IMR-90 (cell line): ENCODE results near the gene CD209. TPM values are rescaled to one million over a fixed set of nuclear protein-coding genes. Genes with fewer than 3 reads are reported as not detected.

Source experiments
- ATAC-seq: fragments of 200-7000 bp; cut with Tn5 transposase; 2 replicates; pipeline ENCODE4 v1.9.1; 2020; ENCODE audit warnings: low read depth, mild to moderate bottlenecking, moderate library complexity
- BruUV-seq: library from RNA; stranded (reverse); fragments of 400-500 nt; replicated peaks from 2 replicates; lab custom pipeline; 2021; lab: Mats Ljungman, UMichigan
- CTCF ChIA-PET: fragments of 300-600 bp; formaldehyde crosslinking; extraction: SDS; loops from one replicate; lab custom pipeline; 2021; ENCODE audit warnings: antibody characterized with exemption; lab: Yijun Ruan, JAX
- POLR2A ChIA-PET: fragments of 300-600 bp; sonication (Branson Sonifier 250); formaldehyde crosslinking; loops from one replicate; lab custom pipeline; 2022; ENCODE audit warnings: antibody characterized with exemption; ENCODE audit not compliant: unreplicated experiment; lab: Charles Lee
- DNase-seq: peaks from one replicate; pipeline ENCODE4 v3.0.0; 2013
- H2AFZ ChIP-seq: replicated peaks from 2 replicates; pipeline ENCODE3; 2013; ENCODE audit warnings: low read length, mild to moderate bottlenecking; ENCODE audit not compliant: poor library complexity
- H2AK5ac ChIP-seq: 2 replicates; pipeline ENCODE4 v1.6.1; 2013; ENCODE audit warnings: low read depth, low read length, inconsistent platforms
- H2AK9ac ChIP-seq: replicated peaks from 2 replicates; pipeline ENCODE3; 2013; ENCODE audit warnings: mild to moderate bottlenecking, low read depth, low read length, moderate library complexity; ENCODE audit not compliant: poor library complexity
- H2BK120ac ChIP-seq: 2 replicates; pipeline ENCODE4 v1.6.1; 2013; ENCODE audit warnings: low read depth, low read length, inconsistent platforms
- H2BK15ac ChIP-seq: 3 replicates; pipeline ENCODE4 v1.6.1; 2013; ENCODE audit warnings: low read depth, low read length, inconsistent platforms
- H2BK20ac ChIP-seq: 2 replicates; pipeline ENCODE4 v1.6.1; 2013; ENCODE audit warnings: low read depth, mild to moderate bottlenecking, inconsistent platforms, low read length, moderate library complexity
- H2BK5ac ChIP-seq: 2 replicates; pipeline ENCODE4 v1.6.1; 2013; ENCODE audit warnings: mild to moderate bottlenecking, low read depth, low read length, inconsistent platforms; ENCODE audit not compliant: poor library complexity, severe bottlenecking
- H3K14ac ChIP-seq: replicated peaks from 2 replicates; pipeline ENCODE4 v1.6.1; 2013; ENCODE audit warnings: low read depth, low read length, inconsistent platforms
- H3K18ac ChIP-seq: 2 replicates; pipeline ENCODE4 v1.6.1; 2013; ENCODE audit warnings: low read depth, low read length, control low read depth
- H3K23ac ChIP-seq: 2 replicates; pipeline ENCODE4 v1.6.1; 2013; ENCODE audit warnings: low read depth, low read length, inconsistent platforms
- H3K27ac ChIP-seq: 2 replicates; pipeline ENCODE4 v1.5.1; 2013; ENCODE audit warnings: mild to moderate bottlenecking, control low read depth, low read length; ENCODE audit not compliant: insufficient read depth
- H3K27me3 ChIP-seq: 2 replicates; pipeline ENCODE4 v1.6.1; 2013; ENCODE audit warnings: low read length; ENCODE audit not compliant: control insufficient read depth, insufficient read depth
- H3K36me3 ChIP-seq: 2 replicates; pipeline ENCODE4 v1.6.1; 2013; ENCODE audit warnings: low read length, mixed read lengths; ENCODE audit not compliant: control insufficient read depth, insufficient read depth
- H3K4ac ChIP-seq: 2 replicates; pipeline ENCODE4 v1.6.1; 2013; ENCODE audit warnings: low read depth, low read length, inconsistent platforms
- H3K4me1 ChIP-seq: 2 replicates; pipeline ENCODE4 v1.6.1; 2013; ENCODE audit warnings: low read length, mixed read lengths; ENCODE audit not compliant: control insufficient read depth, insufficient read depth
- H3K4me2 ChIP-seq: 2 replicates; pipeline ENCODE4 v1.6.1; 2013; ENCODE audit warnings: low read depth, mild to moderate bottlenecking, control low read depth, low read length, moderate library complexity
- H3K4me3 ChIP-seq: 2 replicates; pipeline ENCODE4 v1.5.1; 2013; ENCODE audit warnings: low read depth, mild to moderate bottlenecking, control low read depth, low read length, moderate library complexity; ENCODE audit not compliant: insufficient read depth
- H3K56ac ChIP-seq: 2 replicates; pipeline ENCODE4 v1.6.1; 2013; ENCODE audit warnings: low read length, inconsistent platforms; ENCODE audit not compliant: insufficient read depth; ENCODE audit errors: extremely low read depth
- H3K79me1 ChIP-seq, 2 experiments: 2 replicates each; pipeline ENCODE4 v1.6.1; 2013; ENCODE audit warnings: low read length in 2 of 2, inconsistent platforms in 1 of 2, low read depth in 1 of 2
- H3K9ac ChIP-seq: 2 replicates; pipeline ENCODE4 v1.6.1; 2013; ENCODE audit warnings: low read depth, low read length, control low read depth
- H3K9me1 ChIP-seq: 2 replicates; pipeline ENCODE4 v1.6.1; 2013; ENCODE audit warnings: low read length, inconsistent platforms; ENCODE audit not compliant: insufficient read depth
- H3K9me3 ChIP-seq: 2 replicates; pipeline ENCODE4 v1.6.1; 2013; ENCODE audit warnings: low read length; ENCODE audit not compliant: control insufficient read depth, insufficient read depth
- H4K20me1 ChIP-seq: 2 replicates; pipeline ENCODE4 v1.6.1; 2013; ENCODE audit warnings: low read length, inconsistent platforms; ENCODE audit not compliant: insufficient read depth
- H4K5ac ChIP-seq: 2 replicates; pipeline ENCODE4 v1.6.1; 2013; ENCODE audit warnings: mild to moderate bottlenecking, low read depth, low read length, control low read depth
- H4K8ac ChIP-seq, 2 experiments: 2 replicates each; pipeline ENCODE4 v1.6.1; 2013; ENCODE audit warnings: low read depth in 2 of 2, low read length in 2 of 2, control low read depth in 1 of 2, inconsistent platforms in 1 of 2
- H4K91ac ChIP-seq: 2 replicates; pipeline ENCODE4 v1.6.1; 2013; ENCODE audit warnings: low read depth, low read length, inconsistent platforms; ENCODE audit not compliant: insufficient read depth
- CEBPB ChIP-seq: IDR thresholded peaks from 2 replicates; pipeline ENCODE4 v1.6.1; 2012; ENCODE audit warnings: low read depth, low read length, improper control_type of control experiment
- CTCF ChIP-seq: conservative IDR thresholded peaks from 2 replicates; pipeline ENCODE4 v1.5.1; 2012; ENCODE audit warnings: mild to moderate bottlenecking, low read depth, low read length, improper control_type of control experiment
- FOS ChIP-seq: fragments of 150-350 bp; IDR thresholded peaks from 2 replicates; pipeline ENCODE4 v1.6.1; 2016; ENCODE audit warnings: low read depth, low read length
- MXI1 ChIP-seq: IDR thresholded peaks from 2 replicates; pipeline ENCODE4 v1.6.1; 2012; ENCODE audit warnings: low read depth, mild to moderate bottlenecking, low read length, moderate library complexity, borderline replicate concordance
- NFE2L2 ChIP-seq: fragments of 150-350 bp; IDR thresholded peaks from 2 replicates; pipeline ENCODE4 v1.6.1; 2016; ENCODE audit warnings: low read depth, mild to moderate bottlenecking, low read length
- POLR2A ChIP-seq: IDR thresholded peaks from 2 replicates; pipeline ENCODE4 v1.6.1; 2012; ENCODE audit warnings: mild to moderate bottlenecking, low read depth, low read length
- RFX5 ChIP-seq: IDR thresholded peaks from 2 replicates; pipeline ENCODE4 v1.8.0; 2012; ENCODE audit warnings: low read depth, mild to moderate bottlenecking, low read length, moderate library complexity
- SMC3 ChIP-seq: fragments of 150-350 bp; IDR thresholded peaks from 2 replicates; pipeline ENCODE4 v1.6.1; 2016; ENCODE audit warnings: low read depth, mild to moderate bottlenecking, antibody characterized with exemption, low read length, moderate library complexity
- WGBS, 2 experiments: methylation state at CpG; one replicate each; pipeline versions ENCODE4 v1.1.5 to v1.1.7; 2013; ENCODE audit warnings: missing lambda C conversion rate in 2 of 2; ENCODE audit not compliant: insufficient read length in 1 of 2; ENCODE audit errors: extremely low coverage in 2 of 2; 5-methylcytosine and 5-hydroxymethylcytosine counted together
- dilution Hi-C: fragments of 300-500 bp; cut with HindIII; formaldehyde crosslinking; loops from one replicate; pipeline ENCODE4 v1.14.3; 2018; ENCODE audit warnings: low sequenced_read_pairs; ENCODE audit not compliant: unreplicated experiment
- in situ Hi-C: fragments of 300-500 bp; cut with MboI; formaldehyde crosslinking; loops from 3 replicates; pipeline ENCODE4 v1.14.3; 2019; ENCODE audit warnings: low sequenced_read_pairs, inconsistent platforms, mixed read lengths
- intact Hi-C: fragments of 100-400 bp; cut with micrococcal nuclease; formaldehyde crosslinking; loops from 2 replicates; pipeline ENCODE4 v1.10.0; 2022
- polyA plus RNA-seq, 3 experiments: library from polyadenylated mRNA; depleted of rRNA; stranded (reverse); fragments of >200 nt; gene quantifications; 2 replicates each; pipeline ENCODE4 v1.2.3, GENCODE V29; 2012; ENCODE audit warnings: low replicate concordance in 1 of 3
- total RNA-seq: library from RNA; depleted of rRNA; stranded (reverse); fragments of >200 nt; gene quantifications from 2 replicates; pipeline ENCODE4 v1.2.3, GENCODE V29; 2012
- TF ChIP-seq, protein P1 (sequence below): fragments of 150-350 bp; IDR thresholded peaks from 2 replicates; pipeline ENCODE4 v1.6.1; 2016; ENCODE audit warnings: low read depth, mild to moderate bottlenecking, low read length, moderate library complexity, borderline replicate concordance

The CD209 gene
- total and polyA plus RNA-seq, 2 of the 4 experiments (the other 2 are of a cell fraction): not detected

DNA sequence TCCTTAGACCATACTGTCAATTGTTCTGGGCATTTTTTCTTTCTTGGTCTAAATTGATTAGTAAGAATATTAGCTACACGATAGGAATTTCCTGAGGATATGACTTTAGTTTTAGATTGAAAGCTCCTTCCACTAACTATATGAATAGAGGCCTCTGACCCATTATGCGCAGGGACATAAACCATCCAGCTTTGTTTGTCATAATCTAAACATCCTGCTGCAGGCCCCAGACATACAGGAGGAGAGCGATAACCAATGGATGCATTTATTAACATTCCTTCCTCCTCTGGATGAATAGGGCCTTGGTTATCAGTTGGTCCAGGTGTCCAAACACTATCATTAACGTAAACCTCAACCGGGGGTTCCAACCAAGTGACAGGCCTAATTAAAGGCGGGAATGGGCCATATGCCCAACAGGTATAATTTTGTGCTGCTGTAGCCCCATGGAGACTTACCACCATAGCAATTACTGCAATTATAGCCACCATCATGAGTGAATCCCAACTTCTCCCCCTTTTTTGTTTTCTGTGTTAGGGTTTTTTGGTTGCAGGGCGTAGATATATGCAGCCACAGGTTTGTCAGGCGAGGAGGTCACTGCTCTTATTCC is 48.3 kb upstream of the CD209 start (continued):
- TF ChIP-seq, protein P1, sequence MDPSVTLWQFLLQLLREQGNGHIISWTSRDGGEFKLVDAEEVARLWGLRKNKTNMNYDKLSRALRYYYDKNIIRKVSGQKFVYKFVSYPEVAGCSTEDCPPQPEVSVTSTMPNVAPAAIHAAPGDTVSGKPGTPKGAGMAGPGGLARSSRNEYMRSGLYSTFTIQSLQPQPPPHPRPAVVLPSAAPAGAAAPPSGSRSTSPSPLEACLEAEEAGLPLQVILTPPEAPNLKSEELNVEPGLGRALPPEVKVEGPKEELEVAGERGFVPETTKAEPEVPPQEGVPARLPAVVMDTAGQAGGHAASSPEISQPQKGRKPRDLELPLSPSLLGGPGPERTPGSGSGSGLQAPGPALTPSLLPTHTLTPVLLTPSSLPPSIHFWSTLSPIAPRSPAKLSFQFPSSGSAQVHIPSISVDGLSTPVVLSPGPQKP: no peak

GRCh38 chr19:7793493-7793892 is 46.2 kb upstream of the CD209 start:
- Histone ChIP-seq H3K4me2 (no peak overlapping the region), H3K4me1 (peaks cover 6% of the 10 kb centered on the region), H2BK15ac (no peak overlapping the region), H3K4ac (no peak overlapping the region), H3K79me1 (no peaks in the 10 kb centered on the region), H2BK20ac (no peak overlapping the region), H2AFZ (no peak overlapping the region), H2BK120ac (no peak overlapping the region), H4K20me1 (no peaks in the 10 kb centered on the region), H3K9me3 (no peaks in the 10 kb centered on the region; the same call in 1 of the 2 replicates), H3K9me1 (0 out of 2 replicates have a peak, but pooled peaks cover 3% of the 10 kb centered on the region), H4K8ac (no peak overlapping the region), H3K56ac (no peak overlapping the region), H3K36me3 (no peaks in the 10 kb centered on the region), H3K27me3 (peaks cover 13% of the 10 kb centered on the region), H3K4me3 (no peak overlapping the region), H3K14ac (no peak overlapping the region), H3K18ac (no peak overlapping the region), H2AK5ac (no peak overlapping the region), H2AK9ac (no peak overlapping the region), H3K23ac (no peak overlapping the region), H3K27ac (no peak overlapping the region), H3K9ac (no peak overlapping the region), H4K5ac (no peak overlapping the region), H2BK5ac (no peak overlapping the region), H4K91ac (no peak overlapping the region)
- in situ Hi-C loops: loop anchor here (10.0 kb wide), 1 partner anchor 109 kb away; the partner anchor contains the start of gene TRAPPC5
- intact Hi-C loops: no loop called here
- no CpG with 5 or more reads among the region's 3 CpGs for WGBS, 2 experiments
- ATAC-seq: no peak
- dilution Hi-C loops: no loop called here
- no TSS peak for BruUV-seq
- DNase-seq: no peak
- ChIA-PET CTCF (no interaction called here), POLR2A (no interaction called here)
- TF ChIP-seq NFE2L2 (no peak), FOS (no peak), CEBPB (no peak), POLR2A (no peak), MXI1 (no peak), RFX5 (no peak), CTCF (no peak), SMC3 (no peak)
